HepG2 (cell line): ENCODE measurements around the gene SMTNL1. TPM values are rescaled to one million over a fixed set of nuclear protein-coding genes. Genes with fewer than 3 reads are reported as not detected.

Experiments used
- ATAC-seq: fragments of 200-7000 bp; cut with Tn5 transposase; 3 replicates; pipeline ENCODE4 v1.9.1; 2020; ENCODE audit warnings: mild to moderate bottlenecking, moderate library complexity
- BruUV-seq: library from RNA; stranded (reverse); fragments of 400-500 nt; replicated peaks from 2 replicates; lab custom pipeline; 2021; lab: Mats Ljungman, UMichigan
- CTCF ChIA-PET: fragments of 300-600 bp; formaldehyde crosslinking; extraction: SDS; loops from one replicate; lab custom pipeline; 2021; ENCODE audit warnings: low total read pairs, inconsistent platforms, low intra/inter-chr PET ratio; lab: Yijun Ruan, JAX
- POLR2A ChIA-PET: fragments of 350-600 bp; sonication (Branson Sonifier 250); formaldehyde crosslinking; loops from one replicate; lab custom pipeline; 2020; ENCODE audit warnings: antibody characterized with exemption, inconsistent platforms; lab: Yijun Ruan, JAX
- DNase-seq: peaks from one replicate; pipeline ENCODE4 v3.0.0-alpha.2; 2015; ENCODE audit warnings: low spot score
- FAIRE-seq: peaks from 3 replicates; lab custom pipeline; 2011; peaks lifted over from hg19 to GRCh38; lab: Jason Lieb, UNC
- H2AFZ ChIP-seq: one replicate; pipeline ENCODE4 v1.6.1; 2011; ENCODE audit warnings: low read length, inconsistent platforms
- H3K27ac ChIP-seq: fragments of 300-600 bp; 3 replicates; pipeline ENCODE4 v1.8.0; 2011; ENCODE audit warnings: mixed run types, mild to moderate bottlenecking, mixed read lengths, low read length, inconsistent platforms; ENCODE audit not compliant: insufficient read depth; ENCODE audit errors: extremely low read length
- H3K27me3 ChIP-seq, 2 experiments: fragments of 200-600 bp in 1 of 2; 2 replicates in 1 of 2; 3 replicates in 1 of 2; pipeline versions ENCODE4 v1.6.0 to v1.8.0; 2011; ENCODE audit warnings: low read length in 2 of 2, mild to moderate bottlenecking in 2 of 2, moderate library complexity in 2 of 2, inconsistent platforms in 1 of 2; ENCODE audit not compliant: insufficient read depth in 2 of 2, control insufficient read depth in 1 of 2
- H3K36me3 ChIP-seq, 2 experiments: fragments of 200-600 bp in 1 of 2; replicated peaks in 1 of 2; 2 replicates in 1 of 2; 3 replicates in 1 of 2; pipeline versions ENCODE4 v1.5.1 to v1.8.0; 2011; ENCODE audit warnings: low read length in 2 of 2, inconsistent platforms in 1 of 2; ENCODE audit not compliant: insufficient read depth in 2 of 2, control insufficient read depth in 1 of 2
- H3K4me1 ChIP-seq: 2 replicates; pipeline ENCODE4 v1.5.1; 2012; ENCODE audit warnings: low read length, inconsistent platforms; ENCODE audit not compliant: insufficient read depth
- H3K4me2 ChIP-seq: 2 replicates; pipeline ENCODE4 v1.6.0; 2011; ENCODE audit warnings: low read depth, low read length, inconsistent platforms
- H3K4me3 ChIP-seq, 3 experiments: fragments of 200-600 bp in 1 of 3; sonication (generic), shearing (Covaris generic) in 1 of 3; replicated peaks in 1 of 3; 2 replicates each; pipeline ENCODE4 v1.5.1; 2011 to 2016; ENCODE audit warnings: low read length in 3 of 3, inconsistent platforms in 2 of 3, low read depth in 2 of 3, mild to moderate bottlenecking in 2 of 3, control low read depth in 1 of 3, mixed read lengths in 1 of 3; ENCODE audit not compliant: insufficient read depth in 1 of 3
- H3K79me2 ChIP-seq: one replicate; pipeline ENCODE4 v1.6.1; 2011; ENCODE audit warnings: low read length, inconsistent platforms; ENCODE audit not compliant: insufficient read depth
- H3K9ac ChIP-seq: 2 replicates; pipeline ENCODE4 v1.6.0; 2011; ENCODE audit warnings: mild to moderate bottlenecking, low read depth, low read length, inconsistent platforms; ENCODE audit not compliant: insufficient read depth
- H3K9me3 ChIP-seq: 2 replicates; pipeline ENCODE4 v1.5.1; 2012; ENCODE audit warnings: mild to moderate bottlenecking, low read length
- H4K20me1 ChIP-seq: 2 replicates; pipeline ENCODE4 v1.6.0; 2011; ENCODE audit warnings: inconsistent platforms, mild to moderate bottlenecking, low read length, moderate library complexity; ENCODE audit not compliant: insufficient read depth
- ADNP ChIP-seq: sonication (generic); formaldehyde crosslinking; IDR thresholded peaks from 2 replicates; pipeline ENCODE4 v1.4.0; 2020; ENCODE audit warnings: missing genetic modification reagents
- EP300 ChIP-seq, 3 experiments: sonication (generic) in 1 of 3; formaldehyde crosslinking in 1 of 3; IDR thresholded peaks; 2 replicates each; pipeline versions ENCODE4 v1.5.1 to v1.6.1; 2011 to 2020; ENCODE audit warnings: low read depth in 2 of 3, low read length in 2 of 3, borderline replicate concordance in 1 of 3, improper control_type of control experiment in 1 of 3, mild to moderate bottlenecking in 1 of 3, missing genetic modification reagents in 1 of 3, moderate library complexity in 1 of 3
- FOXA3 ChIP-seq: IDR thresholded peaks from 2 replicates; pipeline ENCODE4 v1.6.1; 2016; ENCODE audit warnings: missing genetic modification reagents, missing compliant biosample characterization
- GMEB2 ChIP-seq: IDR thresholded peaks from 2 replicates; pipeline ENCODE4 v1.6.1; 2016; ENCODE audit warnings: missing biosample characterization, missing genetic modification reagents, low read depth
- HNF4A ChIP-seq: sonication (generic); formaldehyde crosslinking; IDR thresholded peaks from 2 replicates; pipeline ENCODE4 v1.4.0; 2020; ENCODE audit warnings: missing genetic modification reagents
- NKX3-1 ChIP-seq: sonication (generic); formaldehyde crosslinking; IDR thresholded peaks from 2 replicates; pipeline ENCODE4 v1.5.0; 2020; ENCODE audit warnings: missing genetic modification reagents
- ONECUT2 ChIP-seq: sonication (generic); formaldehyde crosslinking; IDR thresholded peaks from 2 replicates; pipeline ENCODE4 v1.4.0; 2020; ENCODE audit warnings: missing genetic modification reagents
- SOX13 ChIP-seq, 3 experiments: fragments of 450-650 bp in 1 of 3; sonication (generic) in 1 of 3; formaldehyde crosslinking in 1 of 3; IDR thresholded peaks in 2 of 3; conservative IDR thresholded peaks in 1 of 3; 2 replicates each; pipeline versions ENCODE4 v1.5.0 to v1.6.1; 2016 to 2020; ENCODE audit warnings: antibody characterized with exemption in 1 of 3, mild to moderate bottlenecking in 1 of 3, missing compliant biosample characterization in 1 of 3, missing genetic modification reagents in 1 of 3, moderate library complexity in 1 of 3
- TFE3 ChIP-seq: IDR thresholded peaks from 2 replicates; pipeline ENCODE4 v1.6.1; 2016
- ZFX ChIP-seq: sonication (generic); formaldehyde crosslinking; IDR thresholded peaks from 2 replicates; pipeline ENCODE4 v1.4.0; 2020; ENCODE audit warnings: mild to moderate bottlenecking, low read depth, missing genetic modification reagents, moderate library complexity
- ZNF18 ChIP-seq: sonication (generic); formaldehyde crosslinking; IDR thresholded peaks from 2 replicates; pipeline ENCODE4 v1.8.0; 2022; ENCODE audit warnings: mild to moderate bottlenecking, missing genetic modification reagents; ENCODE audit not compliant: insufficient replicate concordance
- ZNF512B ChIP-seq: sonication (generic); formaldehyde crosslinking; IDR thresholded peaks from 2 replicates; pipeline ENCODE4 v1.5.1; 2020; ENCODE audit warnings: missing genetic modification reagents, mild to moderate bottlenecking, borderline replicate concordance
- ZNF644 ChIP-seq: IDR thresholded peaks from 2 replicates; pipeline ENCODE4 v1.6.1; 2016; ENCODE audit warnings: low read depth
- ZNF777 ChIP-seq: sonication (generic); formaldehyde crosslinking; IDR thresholded peaks from 2 replicates; pipeline ENCODE4 v1.4.0; 2020; ENCODE audit warnings: missing genetic modification reagents
- WGBS: methylation state at CpG from one replicate; pipeline ENCODE4 v1.1.6; 2017; ENCODE audit warnings: low lambda C conversion rate; 5-methylcytosine and 5-hydroxymethylcytosine counted together
- in situ Hi-C: cut with HindIII; loops from 2 replicates; pipeline ENCODE4 v1.10.0; 2017; ENCODE audit warnings: low pct_unique_long_range_greater_than_20kb; ENCODE audit not compliant: extremely low pct_ligation_motif_present
- intact Hi-C: fragments of 100-400 bp; cut with micrococcal nuclease; formaldehyde crosslinking; loops from one replicate; pipeline ENCODE4 v1.10.0; 2022; ENCODE audit not compliant: unreplicated experiment
- polyA plus RNA-seq, 8 experiments: library from polyadenylated mRNA; depleted of rRNA in 3 of 8; stranded (reverse) in 7 of 8; unstranded in 1 of 8; fragments of >200 nt; fragmentation: Illumina TruSeq in 4 of 8; extraction: Trizol in 4 of 8; gene quantifications; 2 replicates each; pipeline versions ENCODE4 v1.2.1 to v1.2.3, GENCODE V29; 2011 to 2016; ENCODE audit warnings: low read depth in 4 of 8, missing spikeins in 1 of 8, mixed read lengths in 1 of 8; ENCODE audit not compliant: insufficient read depth in 1 of 8
- total RNA-seq, 5 experiments: library from RNA; depleted of rRNA; stranded (reverse); fragments of >200 nt; fragmentation: Illumina TruSeq; extraction: Trizol; gene quantifications; 2 replicates each; pipeline ENCODE4 v1.2.3, GENCODE V29; 2016; ENCODE audit warnings: low read depth in 1 of 5

The SMTNL1 gene
- total and polyA plus RNA-seq, 2 of the 13 experiments (the other 11 are each of a cell fraction or from before 2014, with no cell fraction given), result 0.04 TPM; not detected in 1

GRCh38 chr11:57502870-57503269, 34.5 kb upstream of the SMTNL1 start (continued):
- TF ChIP-seq ZNF512B (CRISPR knock-in tag) (no peak), ZNF18 (no peak), TFE3 (CRISPR knock-in tag) (no peak), NKX3-1 (no peak), ZNF777 (no peak)
- TF ChIP-seq, all 625 proteins: peak for 102

- peaks cover 56% of the 10 kb centered on the region for H3K79me2 ChIP-seq
- peak; percentile 44 for FAIRE-seq
- H3K4me3 ChIP-seq, result no peak overlapping the region
- ChIA-PET CTCF (no interaction called here), POLR2A (interaction anchor here (1.7 to 9.7 kb wide), 3 partner anchors 11 to 26 kb away, joined by 5 to 111 read pairs (median 31); partner anchors contain the start of genes SLC43A1 and TIMM10)
- in situ Hi-C loops (no loop called here), intact Hi-C loops (no loop called here)
- H3K36me3 ChIP-seq, result peaks cover 12 to 57% of the 10 kb centered on the region in 2 experiments; a peak in 4 of 5 replicates
- H3K9ac ChIP-seq, result 0 out of 2 replicates have a peak overlapping the region, but pooled peaks have one; percentile 7
- no TSS peak for BruUV-seq
- peaks cover 97% of the 10 kb centered on the region for H3K4me1 ChIP-seq
- 0 out of 2 replicates have a peak overlapping the region, but pooled peaks have one; percentile 10 for H3K4me2 ChIP-seq
- H2AFZ ChIP-seq, result no peak overlapping the region
- no peaks in the 10 kb centered on the region for H3K27me3 ChIP-seq
- H3K9me3 ChIP-seq, result no peaks in the 10 kb centered on the region
- no peak for ATAC-seq
- no peak for DNase-seq
- WGBS, result 55% methylated on average over 4 of the region's 4 CpGs
- H3K27ac ChIP-seq, result peak overlapping the region; percentile 57
- peaks cover 13% of the 10 kb centered on the region for H4K20me1 ChIP-seq
- TF ChIP-seq GMEB2 (CRISPR knock-in tag) (no peak), ADNP (CRISPR knock-in tag) (0 out of 2 replicates have a peak, but pooled peaks have one; percentile 50), EP300 (IDR thresholded peaks at IDR 0.05; ENCODE audit: low read depth in 2 of 2, low read length in 2 of 2) (0 out of 4 replicates have a peak, but pooled peaks of 1 of the 2 experiments have one; percentile 16), EP300 (CRISPR knock-in tag; IDR thresholded peaks at IDR 0.05; ENCODE audit: borderline replicate concordance) (no peak), SOX13 (IDR thresholded peaks at IDR 0.05) (no peak), SOX13 (CRISPR knock-in tag; conservative IDR thresholded peaks at IDR 0.05 in 1 of 2, IDR thresholded peaks at IDR 0.05 in 1 of 2) (0 out of 4 replicates have a peak, but pooled peaks of 1 of the 2 experiments have one; percentile 12), FOXA3 (CRISPR knock-in tag) (peak; percentile 21; the same call in 1 of the 2 replicates), ZNF644 (CRISPR knock-in tag) (peak; percentile 67; the same call in 1 of the 2 replicates), ZFX (CRISPR knock-in tag) (peak; percentile 24; the same call in 1 of the 2 replicates), HNF4A (peak; percentile 44), ONECUT2 (CRISPR knock-in tag) (no peak)
Observed at GRCh38 chr11:57504511-57504910, 32.9 kb upstream of the SMTNL1 start.
